ENCODE data around the gene PIK3R6. TPM values are rescaled to one million over a fixed set of nuclear protein-coding genes. Genes with fewer than 3 reads are reported as not detected.

PIK3R6 gene
- total and polyA plus RNA-seq, 10 of the 15 experiments (the other 5 are each of a cell fraction or from before 2014, with no cell fraction given) = 6.7 to 146 (median 68.2) TPM

GRCh38 chr17:8894673-8895578, 27.5 kb upstream of the PIK3R6 start (continued):
- TF ChIP-seq HDGF (IDR thresholded peaks at IDR 0.05) (peak; percentile 90), RUNX3 (IDR thresholded peaks at IDR 0.05; ENCODE audit: low read length) (peak; percentile 39), RAD51 (IDR thresholded peaks at IDR 0.05) (no peak), CHD2 (IDR thresholded peaks at IDR 0.05; ENCODE audit: borderline replicate concordance, low read depth, low read length) (no peak), TBL1XR1 (IDR thresholded peaks at IDR 0.05; ENCODE audit: low read depth, low read length) (0 out of 2 replicates have a peak, but pooled peaks have one; percentile 53), MTA3 (IDR thresholded peaks at IDR 0.05; ENCODE audit: borderline replicate concordance, low read length) (peak; percentile 18; the same call in 1 of the 2 replicates), ATF7 (IDR thresholded peaks at IDR 0.05; ENCODE audit: low read depth) (peak; percentile 54; the same call in 1 of the 2 replicates), RFX5 (IDR thresholded peaks at IDR 0.05; ENCODE audit: low read depth, low read length) (no peak), TARDBP (IDR thresholded peaks at IDR 0.05; ENCODE audit: borderline replicate concordance) (0 out of 2 replicates have a peak, but pooled peaks have one; percentile 44), FOXK2 (IDR thresholded peaks at IDR 0.05) (no peak), ESRRA (IDR thresholded peaks at IDR 0.05; ENCODE audit: low read length) (no peak), FOXM1 (IDR thresholded peaks at IDR 0.05; ENCODE audit: low read depth, low read length) (peak; percentile 71; the same call in 1 of the 2 replicates), WRNIP1 (IDR thresholded peaks at IDR 0.05; ENCODE audit: borderline replicate concordance, low read depth, low read length) (no peak), HCFC1 (IDR thresholded peaks at IDR 0.05; ENCODE audit: low read length) (no peak), PAX8 (IDR thresholded peaks at IDR 0.05) (no peak), IKZF1 (conservative IDR thresholded peaks at IDR 0.05) (no peak), CEBPB (IDR thresholded peaks at IDR 0.05; ENCODE audit: borderline replicate concordance in 1 of 2, low read depth in 2 of 2, low read length in 2 of 2) (no peak), SREBF1 (IDR thresholded peaks at IDR 0.05; ENCODE audit: low read length) (no peak), JUNB (IDR thresholded peaks at IDR 0.05) (no peak), HDAC6 (IDR thresholded peaks at IDR 0.05; ENCODE audit: unreplicated experiment) (no peak), BHLHE40 (IDR thresholded peaks at IDR 0.05; ENCODE audit: borderline replicate concordance in 1 of 2, low read depth in 2 of 2, low read length in 1 of 2) (peak in 1 of 2 experiments; percentile 54; a peak in 2 of 4 replicates), STAT3 (IDR thresholded peaks at IDR 0.05; ENCODE audit: low read depth, low read length) (0 out of 2 replicates have a peak, but pooled peaks have one; percentile 23), NFXL1 (IDR thresholded peaks at IDR 0.05; ENCODE audit: borderline replicate concordance) (no peak), BCL11A (IDR thresholded peaks at IDR 0.05; ENCODE audit: low read depth, low read length) (no peak), KAT2A (conservative IDR thresholded peaks at IDR 0.05; ENCODE audit: control insufficient read depth, low read depth, low read length) (no peak), ASH2L (IDR thresholded peaks at IDR 0.05; ENCODE audit: borderline replicate concordance, low read depth) (no peak), JUND (IDR thresholded peaks at IDR 0.05; ENCODE audit: low read depth, low read length) (no peak)
- TF ChIP-seq, protein P1, sequence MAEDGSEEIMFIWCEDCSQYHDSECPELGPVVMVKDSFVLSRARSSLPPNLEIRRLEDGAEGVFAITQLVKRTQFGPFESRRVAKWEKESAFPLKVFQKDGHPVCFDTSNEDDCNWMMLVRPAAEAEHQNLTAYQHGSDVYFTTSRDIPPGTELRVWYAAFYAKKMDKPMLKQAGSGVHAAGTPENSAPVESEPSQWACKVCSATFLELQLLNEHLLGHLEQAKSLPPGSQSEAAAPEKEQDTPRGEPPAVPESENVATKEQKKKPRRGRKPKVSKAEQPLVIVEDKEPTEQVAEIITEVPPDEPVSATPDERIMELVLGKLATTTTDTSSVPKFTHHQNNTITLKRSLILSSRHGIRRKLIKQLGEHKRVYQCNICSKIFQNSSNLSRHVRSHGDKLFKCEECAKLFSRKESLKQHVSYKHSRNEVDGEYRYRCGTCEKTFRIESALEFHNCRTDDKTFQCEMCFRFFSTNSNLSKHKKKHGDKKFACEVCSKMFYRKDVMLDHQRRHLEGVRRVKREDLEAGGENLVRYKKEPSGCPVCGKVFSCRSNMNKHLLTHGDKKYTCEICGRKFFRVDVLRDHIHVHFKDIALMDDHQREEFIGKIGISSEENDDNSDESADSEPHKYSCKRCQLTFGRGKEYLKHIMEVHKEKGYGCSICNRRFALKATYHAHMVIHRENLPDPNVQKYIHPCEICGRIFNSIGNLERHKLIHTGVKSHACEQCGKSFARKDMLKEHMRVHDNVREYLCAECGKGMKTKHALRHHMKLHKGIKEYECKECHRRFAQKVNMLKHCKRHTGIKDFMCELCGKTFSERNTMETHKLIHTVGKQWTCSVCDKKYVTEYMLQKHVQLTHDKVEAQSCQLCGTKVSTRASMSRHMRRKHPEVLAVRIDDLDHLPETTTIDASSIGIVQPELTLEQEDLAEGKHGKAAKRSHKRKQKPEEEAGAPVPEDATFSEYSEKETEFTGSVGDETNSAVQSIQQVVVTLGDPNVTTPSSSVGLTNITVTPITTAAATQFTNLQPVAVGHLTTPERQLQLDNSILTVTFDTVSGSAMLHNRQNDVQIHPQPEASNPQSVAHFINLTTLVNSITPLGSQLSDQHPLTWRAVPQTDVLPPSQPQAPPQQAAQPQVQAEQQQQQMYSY (CRISPR knock-in tag; IDR thresholded peaks at IDR 0.05) = no peak
- TF ChIP-seq, protein P2, sequence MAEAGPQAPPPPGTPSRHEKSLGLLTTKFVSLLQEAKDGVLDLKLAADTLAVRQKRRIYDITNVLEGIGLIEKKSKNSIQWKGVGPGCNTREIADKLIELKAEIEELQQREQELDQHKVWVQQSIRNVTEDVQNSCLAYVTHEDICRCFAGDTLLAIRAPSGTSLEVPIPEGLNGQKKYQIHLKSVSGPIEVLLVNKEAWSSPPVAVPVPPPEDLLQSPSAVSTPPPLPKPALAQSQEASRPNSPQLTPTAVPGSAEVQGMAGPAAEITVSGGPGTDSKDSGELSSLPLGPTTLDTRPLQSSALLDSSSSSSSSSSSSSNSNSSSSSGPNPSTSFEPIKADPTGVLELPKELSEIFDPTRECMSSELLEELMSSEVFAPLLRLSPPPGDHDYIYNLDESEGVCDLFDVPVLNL (IDR thresholded peaks at IDR 0.05; ENCODE audit: low read depth, low read length) = no peak

Data from GM12878 (cell line).